ENCODE data around the gene HKDC1.
"Not testable (repeated sequence)": the region's sequence is repeated elsewhere in the genome, so short reads cannot be mapped to it uniquely, and the experiment has no call there.

The HKDC1 gene

GRCh38 chr10:69295027-69295636 is 75.0 kb downstream of the HKDC1 start:
- Histone ChIP-seq H3K4me3 (ENCODE audit: low read depth in 1 of 2, low read length in 1 of 2) (no peak overlapping the region), H3K36me3 (no peaks in the 10 kb centered on the region), H3K27ac (no peak overlapping the region), H3K9me3 (no peaks in the 10 kb centered on the region), H3K4me1 (ENCODE audit: control insufficient read depth in 1 of 2, insufficient read depth in 1 of 2, low read depth in 1 of 2, low read length in 1 of 2) (no peaks in the 10 kb centered on the region), H3K27me3 (no peaks in the 10 kb centered on the region)
- no peak for TF ChIP-seq CTCF (IDR thresholded peaks at IDR 0.05)

GRCh38 chr10:69303632-69304051 is 83.5 kb downstream of the HKDC1 start:
- H3K27me3 ChIP-seq = no peaks in the 10 kb centered on the region
- no peak overlapping the region for H3K27ac ChIP-seq
- no peaks in the 10 kb centered on the region for H3K9me3 ChIP-seq
- TF ChIP-seq CTCF (IDR thresholded peaks at IDR 0.05) = no peak
- H3K4me3 ChIP-seq (ENCODE audit: low read depth in 1 of 2, low read length in 1 of 2) = no peak overlapping the region
- no peaks in the 10 kb centered on the region for H3K36me3 ChIP-seq
- H3K4me1 ChIP-seq (ENCODE audit: control insufficient read depth in 1 of 2, insufficient read depth in 1 of 2, low read depth in 1 of 2, low read length in 1 of 2) = no peaks in the 10 kb centered on the region

GRCh38 chr10:69306421-69306820 is 86.3 kb downstream of the HKDC1 start:
- H3K4me1 ChIP-seq (ENCODE audit: control insufficient read depth in 1 of 2, insufficient read depth in 1 of 2, low read depth in 1 of 2, low read length in 1 of 2) = no peaks in the 10 kb centered on the region
- no peak overlapping the region for H3K27ac ChIP-seq
- H3K27me3 ChIP-seq = no peaks in the 10 kb centered on the region
- no peaks in the 10 kb centered on the region for H3K9me3 ChIP-seq
- H3K4me3 ChIP-seq (ENCODE audit: low read depth in 1 of 2, low read length in 1 of 2) = no peak overlapping the region
- no peaks in the 10 kb centered on the region for H3K36me3 ChIP-seq
- no peak for TF ChIP-seq CTCF (IDR thresholded peaks at IDR 0.05)

GRCh38 chr10:69307434-69307833 is 87.3 kb downstream of the HKDC1 start:
- H3K27me3 ChIP-seq = no peaks in the 10 kb centered on the region
- no peaks in the 10 kb centered on the region for H3K4me1 ChIP-seq (ENCODE audit: control insufficient read depth in 1 of 2, insufficient read depth in 1 of 2, low read depth in 1 of 2, low read length in 1 of 2)
- no peak overlapping the region for H3K4me3 ChIP-seq (ENCODE audit: low read depth in 1 of 2, low read length in 1 of 2)
- no peak for TF ChIP-seq CTCF (IDR thresholded peaks at IDR 0.05)
- no peaks in the 10 kb centered on the region for H3K36me3 ChIP-seq
- H3K27ac ChIP-seq = no peak overlapping the region
- no peaks in the 10 kb centered on the region for H3K9me3 ChIP-seq

GRCh38 chr10:69308304-69308703 is 88.2 kb downstream of the HKDC1 start:
- not testable (repeated sequence) for H3K27me3 ChIP-seq; H3K27ac ChIP-seq; H3K4me1 ChIP-seq (ENCODE audit: control insufficient read depth in 1 of 2, insufficient read depth in 1 of 2, low read depth in 1 of 2, low read length in 1 of 2); H3K36me3 ChIP-seq; H3K9me3 ChIP-seq; H3K4me3 ChIP-seq (ENCODE audit: low read depth in 1 of 2, low read length in 1 of 2)

- H3K4me1 ChIP-seq (ENCODE audit: control insufficient read depth in 1 of 2, insufficient read depth in 1 of 2, low read depth in 1 of 2, low read length in 1 of 2) = no peaks in the 10 kb centered on the region
- TF ChIP-seq CTCF (IDR thresholded peaks at IDR 0.05) = no peak
- H3K27me3 ChIP-seq = no peaks in the 10 kb centered on the region
- H3K36me3 ChIP-seq = no peaks in the 10 kb centered on the region
- no peak overlapping the region for H3K4me3 ChIP-seq (ENCODE audit: low read depth in 1 of 2, low read length in 1 of 2)
- no peak overlapping the region for H3K27ac ChIP-seq
- no peaks in the 10 kb centered on the region for H3K9me3 ChIP-seq
Measured at GRCh38 chr10:69311309-69311708, 91.2 kb downstream of the HKDC1 start.
